ENCODE data around the gene ANKRD34B. TPM values are rescaled to one million over a fixed set of nuclear protein-coding genes. Genes with fewer than 3 reads are reported as not detected.

Gene ANKRD34B
- total and polyA plus RNA-seq, 12 donors = 0.13 TPM; not detected in 11

GRCh38 chr5:80509362-80509761 lies 60.7 kb downstream of the ANKRD34B start:
- WGBS, 2 donors = 87 to 94% methylated on average over 4 of the region's 4 CpGs
- no peak for TF ChIP-seq CTCF (IDR thresholded peaks at IDR 0.05)
- intact Hi-C loops (cut with DNase I) = no loop called here
- Histone ChIP-seq H3K4me3 (no peak overlapping the region), H3K9me3 (no peaks in the 10 kb centered on the region), H3K27ac (no peak overlapping the region), H3K36me3 (peaks cover 0 to 12% (median 0%) of the 10 kb centered on the region in 9 donors), H3K4me1 (no peaks in the 10 kb centered on the region), H3K27me3 (no peaks in the 10 kb centered on the region)
- ATAC-seq (no peak), DNase-seq (no peak)

GRCh38 chr5:80508844-80509243 lies 61.2 kb downstream of the ANKRD34B start:
- Histone ChIP-seq H3K27me3 (no peaks in the 10 kb centered on the region), H3K27ac (no peak overlapping the region)
- 92 to 93% methylated on average over 6 of the region's 6 CpGs for WGBS, 2 donors

GRCh38 chr5:80507663-80508062 lies 62.4 kb downstream of the ANKRD34B start:
- 87 to 88% methylated on average over 3 of the region's 3 CpGs for WGBS, 2 donors
- Histone ChIP-seq H3K27ac (no peak overlapping the region), H3K27me3 (no peaks in the 10 kb centered on the region), H3K36me3 (peaks cover 0 to 3% (median 0%) of the 10 kb centered on the region in 9 donors), H3K4me3 (no peak overlapping the region), H3K4me1 (no peaks in the 10 kb centered on the region), H3K9me3 (no peaks in the 10 kb centered on the region)
- TF ChIP-seq CTCF (IDR thresholded peaks at IDR 0.05) = no peak
- ATAC-seq (no peak), DNase-seq (no peak)
- intact Hi-C loops (cut with DNase I) = no loop called here

More at GRCh38 chr5:80508844-80509243, 61.2 kb downstream of the ANKRD34B start:
- Histone ChIP-seq H3K4me3 (no peak overlapping the region), H3K36me3 (peaks cover 0 to 10% (median 0%) of the 10 kb centered on the region in 9 donors), H3K9me3 (no peaks in the 10 kb centered on the region), H3K4me1 (no peaks in the 10 kb centered on the region)
- ATAC-seq (no peak), DNase-seq (no peak)
- TF ChIP-seq CTCF (IDR thresholded peaks at IDR 0.05) = no peak
- intact Hi-C loops (cut with DNase I) = no loop called here

Other genes with a start within 250 kb of the ANKRD34B start
- gene ZFYVE16, start 162.2 kb downstream of the ANKRD34B start, total RNA-seq = 10 to 100 TPM; 27.0 to 52.6 (median 44.0) TPM
- gene ZFYVE16, start 162.2 kb downstream of the ANKRD34B start, polyA plus RNA-seq = 10 to 100 TPM in 1 of 2 donors, 1 to 10 TPM in 1; 8.3 to 42.5 TPM
- 1 to 10 TPM; 1.3 to 2.8 (median 1.4) TPM for gene FAM151B, start 82.2 kb downstream of the ANKRD34B start, total RNA-seq
- under 1 TPM; 0.39 to 0.88 TPM for gene FAM151B, start 82.2 kb downstream of the ANKRD34B start, polyA plus RNA-seq
- 10 to 100 TPM in 8 of 10 donors, 1 to 10 TPM in 2; 8.0 to 15.1 (median 12.0) TPM for gene MSH3, start 84.4 kb upstream of the ANKRD34B start, total RNA-seq
- 1 to 10 TPM; 2.6 TPM for gene MSH3, start 84.4 kb upstream of the ANKRD34B start, polyA plus RNA-seq
- 10 to 100 TPM in 5 of 10 donors, 1 to 10 TPM in 5; 4.3 to 19.6 (median 10.1) TPM for gene DHFR, start 84.7 kb upstream of the ANKRD34B start, total RNA-seq
- gene DHFR, start 84.7 kb upstream of the ANKRD34B start, polyA plus RNA-seq = 1 to 10 TPM; 4.1 to 9.9 TPM

All from heart right ventricle (tissue), 16 donors.